GM13977 (cell line): Measurements from ENCODE around the gene LUZP1.

Experiments used
- DNase-seq: peaks from one replicate; pipeline ENCODE4 v3.0.0; 2012; ENCODE audit warnings: low spot score
- in situ Hi-C: fragments of 300-500 bp; cut with MboI; formaldehyde crosslinking; loops from one replicate; pipeline ENCODE4 v1.12.0; 2022; ENCODE audit warnings: low sequenced_read_pairs, low pct_unique_long_range_greater_than_20kb, mixed read lengths, inconsistent platforms; ENCODE audit not compliant: unreplicated experiment
- TF ChIP-seq, protein P1 (sequence below): IDR thresholded peaks from 2 replicates; pipeline ENCODE4 v1.5.1; 2012; ENCODE audit warnings: mild to moderate bottlenecking, control low read depth; ENCODE audit not compliant: insufficient read depth; ENCODE audit errors: extremely low read depth, missing control alignments

Gene LUZP1

GRCh38 chr1:23120383-23120782 lies 48.3 kb downstream of the LUZP1 start:
- in situ Hi-C loops, result no loop called here
- DNase-seq, result no peak
- TF ChIP-seq, protein P1, sequence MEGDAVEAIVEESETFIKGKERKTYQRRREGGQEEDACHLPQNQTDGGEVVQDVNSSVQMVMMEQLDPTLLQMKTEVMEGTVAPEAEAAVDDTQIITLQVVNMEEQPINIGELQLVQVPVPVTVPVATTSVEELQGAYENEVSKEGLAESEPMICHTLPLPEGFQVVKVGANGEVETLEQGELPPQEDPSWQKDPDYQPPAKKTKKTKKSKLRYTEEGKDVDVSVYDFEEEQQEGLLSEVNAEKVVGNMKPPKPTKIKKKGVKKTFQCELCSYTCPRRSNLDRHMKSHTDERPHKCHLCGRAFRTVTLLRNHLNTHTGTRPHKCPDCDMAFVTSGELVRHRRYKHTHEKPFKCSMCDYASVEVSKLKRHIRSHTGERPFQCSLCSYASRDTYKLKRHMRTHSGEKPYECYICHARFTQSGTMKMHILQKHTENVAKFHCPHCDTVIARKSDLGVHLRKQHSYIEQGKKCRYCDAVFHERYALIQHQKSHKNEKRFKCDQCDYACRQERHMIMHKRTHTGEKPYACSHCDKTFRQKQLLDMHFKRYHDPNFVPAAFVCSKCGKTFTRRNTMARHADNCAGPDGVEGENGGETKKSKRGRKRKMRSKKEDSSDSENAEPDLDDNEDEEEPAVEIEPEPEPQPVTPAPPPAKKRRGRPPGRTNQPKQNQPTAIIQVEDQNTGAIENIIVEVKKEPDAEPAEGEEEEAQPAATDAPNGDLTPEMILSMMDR, result no peak

GRCh38 chr1:23118957-23119792 lies 49.5 kb downstream of the LUZP1 start:
- in situ Hi-C loops, result loop anchor here (5.0 kb wide), 1 partner anchor 53 kb away; no protein-coding TSS in a partner anchor
- TF ChIP-seq, protein P1, result no peak
- DNase-seq, result no peak

GRCh38 chr1:23118407-23118806 lies 50.2 kb downstream of the LUZP1 start:
- TF ChIP-seq, protein P1, result no peak
- in situ Hi-C loops, result loop anchor here (5.0 kb wide), 1 partner anchor 54 kb away; no protein-coding TSS in a partner anchor

DNA sequence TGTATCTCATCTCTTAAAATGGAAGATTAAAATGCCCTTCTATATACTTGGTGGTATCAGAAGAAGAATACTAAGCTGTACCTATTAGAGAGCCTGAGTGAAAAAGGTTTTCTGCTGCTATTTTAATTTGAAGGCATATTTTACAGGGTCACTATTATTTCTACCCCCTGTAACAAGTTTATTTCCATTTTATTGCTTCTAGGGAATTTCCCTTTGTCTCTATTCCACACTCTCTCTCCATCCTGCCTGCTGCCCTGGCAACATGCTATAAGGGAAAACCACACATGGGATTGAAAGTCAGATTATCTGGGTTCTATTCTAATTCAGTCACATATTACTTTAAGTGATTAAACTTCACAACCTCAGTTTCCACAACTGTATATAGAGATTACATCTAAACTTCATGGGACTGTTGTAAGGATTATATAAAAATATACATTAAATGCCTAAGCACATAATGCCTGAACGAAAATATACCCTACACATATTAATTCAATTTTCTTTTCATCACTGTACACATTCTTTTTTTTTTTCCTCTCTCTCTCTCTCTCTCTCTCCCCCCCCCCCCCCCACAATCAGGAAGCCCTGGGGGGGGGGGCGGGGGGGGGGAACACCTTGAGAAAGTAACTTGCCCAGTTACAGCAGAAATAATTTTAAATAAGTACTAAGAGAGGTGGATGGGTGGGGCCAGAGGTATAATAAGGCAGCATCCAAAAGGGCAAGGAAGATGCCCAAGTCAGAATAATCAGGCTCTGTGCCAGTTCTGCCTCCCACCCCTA lies 51.5 kb downstream of the LUZP1 start:
- DNase-seq, result no peak
- TF ChIP-seq, protein P1, result no peak
- in situ Hi-C loops, result loop anchor here (5.0 kb wide), 1 partner anchor 55 kb away; no protein-coding TSS in a partner anchor

More at GRCh38 chr1:23118407-23118806, 50.2 kb downstream of the LUZP1 start:
- DNase-seq, result no peak

- TF ChIP-seq, protein P1, result no peak
- no peak for DNase-seq
- in situ Hi-C loops, result loop anchor here (5.0 kb wide), 1 partner anchor 56 kb away; no protein-coding TSS in a partner anchor
Measured at GRCh38 chr1:23116216-23116836, 52.3 kb downstream of the LUZP1 start.
